Suprapubic skin (tissue), 4 donors: Measurements from ENCODE around the gene CMPK1. TPM values are rescaled to one million over a fixed set of nuclear protein-coding genes. Genes with fewer than 3 reads are reported as not detected.

Experiments
- DNase-seq, 2 donors: peaks; one replicate each; pipeline ENCODE4 v3.0.0-alpha.2; 2019; ENCODE audit warnings: low spot score in 2 of 2
- H3K27ac ChIP-seq: fragments of 200-600 bp; sonication (generic); one replicate; pipeline ENCODE4 v1.5.1; 2019
- H3K27me3 ChIP-seq: fragments of 200-600 bp; sonication (generic); one replicate; pipeline ENCODE4 v1.5.1; 2019
- H3K36me3 ChIP-seq: fragments of 200-600 bp; sonication (generic); one replicate; pipeline ENCODE4 v1.5.1; 2019
- H3K4me1 ChIP-seq: fragments of 200-600 bp; sonication (generic); one replicate; pipeline ENCODE4 v1.5.1; 2019
- H3K4me3 ChIP-seq: fragments of 200-600 bp; sonication (generic); one replicate; pipeline ENCODE4 v1.5.1; 2019; ENCODE audit warnings: mild to moderate bottlenecking
- H3K9me3 ChIP-seq: fragments of 200-600 bp; sonication (generic); one replicate; pipeline ENCODE4 v1.5.1; 2019
- CTCF ChIP-seq, 2 donors: fragments of 200-600 bp in 1 of 2; fragments of 450-650 bp in 1 of 2; sonication (generic) in 1 of 2; IDR thresholded peaks; one replicate each; pipeline ENCODE4 v1.5.1; 2016 to 2019; ENCODE audit warnings: antibody characterized with exemption in 2 of 2, mild to moderate bottlenecking in 1 of 2, moderate library complexity in 1 of 2
- EP300 ChIP-seq: sonication (generic); formaldehyde crosslinking; IDR thresholded peaks from one replicate; pipeline ENCODE4 v1.6.1; 2017; ENCODE audit warnings: antibody characterized with exemption
- POLR2A ChIP-seq, 2 donors: fragments of 450-650 bp; IDR thresholded peaks; one replicate each; pipeline ENCODE4 v1.6.1; 2017; ENCODE audit warnings: antibody characterized with exemption in 2 of 2, mild to moderate bottlenecking in 2 of 2, moderate library complexity in 2 of 2
- POLR2AphosphoS5 ChIP-seq, 3 donors: sonication (generic); formaldehyde crosslinking; IDR thresholded peaks; one replicate each; pipeline ENCODE4 v1.6.1; 2017; ENCODE audit warnings: antibody characterized with exemption in 3 of 3
- WGBS: methylation state at CpG from one replicate; pipeline ENCODE4 v1.1.5; 2018; 5-methylcytosine and 5-hydroxymethylcytosine counted together
- total RNA-seq, 4 donors: library from RNA; depleted of rRNA; stranded (reverse); fragments of >200 nt; gene quantifications; one replicate each; pipeline ENCODE4 v1.1.0, GENCODE V29; 2016

Gene CMPK1
- total RNA-seq, 4 donors from 2014 or later = 69.4 to 94.4 (median 81.6) TPM

- whole genome bisulfite sequencing = 41% methylated on average over 12 of the region's 12 CpGs
- no peak for DNase-seq
- TF ChIP-seq POLR2AphosphoS5 (IDR thresholded peaks at IDR 0.05) (no peak), EP300 (no peak), POLR2A (IDR thresholded peaks at IDR 0.05) (no peak), CTCF (IDR thresholded peaks at IDR 0.05) (no peak)
- no peak overlapping the region for H3K4me3 ChIP-seq
- no peaks in the 10 kb centered on the region for H3K4me1 ChIP-seq
- H3K27ac ChIP-seq = no peak overlapping the region
- H3K9me3 ChIP-seq = no peaks in the 10 kb centered on the region
- H3K27me3 ChIP-seq = no peaks in the 10 kb centered on the region
- no peaks in the 10 kb centered on the region for H3K36me3 ChIP-seq
These were observed 75.9 kb downstream of the CMPK1 start for GRCh38 chr1:47409311-47410067.

GRCh38 chr1:47410068-47410455, 76.5 kb downstream of the CMPK1 start:
- 66% methylated on average over 3 of the region's 3 CpGs for WGBS
- Histone ChIP-seq H3K27me3 (peaks cover 3% of the 10 kb centered on the region), H3K9me3 (no peaks in the 10 kb centered on the region), H3K4me3 (no peak overlapping the region), H3K36me3 (no peaks in the 10 kb centered on the region), H3K4me1 (no peaks in the 10 kb centered on the region), H3K27ac (no peak overlapping the region)
- DNase-seq = no peak
- no peak for TF ChIP-seq POLR2A (IDR thresholded peaks at IDR 0.05)
- TF ChIP-seq CTCF (IDR thresholded peaks at IDR 0.05) = no peak
- TF ChIP-seq POLR2AphosphoS5 (IDR thresholded peaks at IDR 0.05) = no peak
- no peak for TF ChIP-seq EP300

- Histone ChIP-seq H3K27me3 (peaks cover 17% of the 10 kb centered on the region), H3K9me3 (no peaks in the 10 kb centered on the region), H3K27ac (no peak overlapping the region), H3K36me3 (no peaks in the 10 kb centered on the region), H3K4me1 (peaks cover under 1% of the 10 kb centered on the region), H3K4me3 (no peak overlapping the region)
- 64% methylated on average over 2 of the region's 2 CpGs for WGBS
- no peak for TF ChIP-seq CTCF (IDR thresholded peaks at IDR 0.05)
- TF ChIP-seq POLR2A (IDR thresholded peaks at IDR 0.05) = no peak
- no peak for TF ChIP-seq POLR2AphosphoS5 (IDR thresholded peaks at IDR 0.05)
- no peak for TF ChIP-seq EP300
- no peak for DNase-seq
These were observed 77.8 kb downstream of the CMPK1 start for GRCh38 chr1:47411436-47411835.

GRCh38 chr1:47412437-47412836, 78.8 kb downstream of the CMPK1 start:
- 100% methylated on average over 6 of the region's 14 CpGs for WGBS
- no peak overlapping the region for H3K27ac ChIP-seq
- TF ChIP-seq POLR2AphosphoS5 (IDR thresholded peaks at IDR 0.05) (no peak), EP300 (no peak), CTCF (IDR thresholded peaks at IDR 0.05) (no peak)
- H3K27me3 ChIP-seq = peaks cover 27% of the 10 kb centered on the region
- no peak overlapping the region for H3K4me3 ChIP-seq
- no peaks in the 10 kb centered on the region for H3K36me3 ChIP-seq
- DNase-seq = no peak
- H3K4me1 ChIP-seq = peaks cover 9% of the 10 kb centered on the region
- H3K9me3 ChIP-seq = no peaks in the 10 kb centered on the region

- H3K4me3 ChIP-seq = peak within 1 kb of the TSS; percentile 45
- H3K9me3 ChIP-seq = no peaks in the 10 kb centered on the region
- no peak within 1 kb of the TSS for H3K27ac ChIP-seq
- no peaks in the 10 kb centered on the region for H3K36me3 ChIP-seq
- 34% methylated on average over 18 of the region's 21 CpGs for WGBS
- no peak for DNase-seq
- H3K4me1 ChIP-seq = peaks cover 9% of the 10 kb centered on the region
- no peak for TF ChIP-seq POLR2A (IDR thresholded peaks at IDR 0.05)
- TF ChIP-seq CTCF (IDR thresholded peaks at IDR 0.05) = no peak
- TF ChIP-seq POLR2AphosphoS5 (IDR thresholded peaks at IDR 0.05) = no peak
- no peak for TF ChIP-seq EP300
- peaks cover 53% of the 10 kb centered on the region for H3K27me3 ChIP-seq
These were observed 82.2 kb downstream of the CMPK1 start, which contains the start of gene FOXE3 for GRCh38 chr1:47415728-47416318. FOXE3 (plus strand) TSS chr1:47416285; CDS start chr1:47416316, 31 bp downstream.
